ENCODE data around the gene SANBR. TPM values are rescaled to one million over a fixed set of nuclear protein-coding genes. Genes with fewer than 3 reads are reported as not detected.
"Not testable (repeated sequence)": the region's sequence is repeated elsewhere in the genome, so short reads cannot be mapped to it uniquely, and the experiment has no call there.

Gene SANBR
- polyA plus RNA-seq, 1 experiment, result 10.8 TPM

- Histone ChIP-seq H3K27ac (ENCODE audit: low read depth, low read length) (no peak overlapping the region), H3K4me3 (ENCODE audit: low read depth, low read length) (no peak overlapping the region), H3K27me3 (ENCODE audit: control insufficient read depth, insufficient read depth, low read length) (no peaks in the 10 kb centered on the region), H3K9me3 (ENCODE audit: control insufficient read depth, insufficient read depth, low read length) (peaks cover 2% of the 10 kb centered on the region; the same call in 1 of the 2 replicates)
- ChIA-PET POLR2A (no interaction called here), CTCF (no interaction called here)
- no peak for TF ChIP-seq CTCF (IDR thresholded peaks at IDR 0.05; ENCODE audit: low read depth, low read length)
- no peak for DNase-seq (ENCODE audit: low read depth, low spot score)
Observed at GRCh38 chr2:61029533-61029932, 36.1 kb upstream of the SANBR start.

GRCh38 chr2:61034592-61034991 lies 31.1 kb upstream of the SANBR start:
- DNase-seq (ENCODE audit: low read depth, low spot score); CTCF ChIA-PET; H3K27ac ChIP-seq (ENCODE audit: low read depth, low read length); H3K27me3 ChIP-seq (ENCODE audit: control insufficient read depth, insufficient read depth, low read length); H3K4me3 ChIP-seq (ENCODE audit: low read depth, low read length); H3K9me3 ChIP-seq (ENCODE audit: control insufficient read depth, insufficient read depth, low read length); POLR2A ChIA-PET: not testable (repeated sequence)

DNA sequence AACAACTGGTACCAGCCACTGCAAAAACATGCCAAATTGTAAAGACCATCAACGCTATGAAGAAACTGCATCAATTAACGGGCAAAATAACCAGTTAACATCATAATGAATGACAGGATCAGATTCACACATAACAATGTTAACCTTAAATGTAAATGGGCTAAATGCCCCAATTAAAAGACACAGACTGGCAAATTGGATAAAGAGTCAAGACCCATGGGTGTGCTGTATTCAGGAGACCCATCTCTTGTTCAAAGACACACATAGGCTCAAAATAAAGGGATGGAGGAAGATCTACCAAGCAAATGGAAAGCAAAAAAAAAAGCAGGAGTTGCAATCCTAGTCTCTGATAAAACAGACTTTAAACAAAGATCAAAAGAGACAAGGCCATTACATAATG lies 29.0 kb upstream of the SANBR start:
- H3K9me3 ChIP-seq (ENCODE audit: control insufficient read depth, insufficient read depth, low read length); H3K27me3 ChIP-seq (ENCODE audit: control insufficient read depth, insufficient read depth, low read length); H3K27ac ChIP-seq (ENCODE audit: low read depth, low read length); H3K4me3 ChIP-seq (ENCODE audit: low read depth, low read length); CTCF ChIA-PET; DNase-seq (ENCODE audit: low read depth, low spot score); POLR2A ChIA-PET: not testable (repeated sequence)

- no peak for TF ChIP-seq CTCF (IDR thresholded peaks at IDR 0.05; ENCODE audit: low read depth, low read length)
- ChIA-PET CTCF (no interaction called here), POLR2A (no interaction called here)
- H3K27me3 ChIP-seq (ENCODE audit: control insufficient read depth, insufficient read depth, low read length), result no peaks in the 10 kb centered on the region
- no peak overlapping the region for H3K27ac ChIP-seq (ENCODE audit: low read depth, low read length)
- no peaks in the 10 kb centered on the region for H3K9me3 ChIP-seq (ENCODE audit: control insufficient read depth, insufficient read depth, low read length)
- no peak overlapping the region for H3K4me3 ChIP-seq (ENCODE audit: low read depth, low read length)
- DNase-seq (ENCODE audit: low read depth, low spot score), result no peak
Observed at GRCh38 chr2:61042807-61043206, 22.9 kb upstream of the SANBR start.

- CTCF ChIA-PET, result no interaction called here
- DNase-seq (ENCODE audit: low read depth, low spot score), result no peak
- Histone ChIP-seq H3K4me3 (ENCODE audit: low read depth, low read length) (no peak overlapping the region), H3K27ac (ENCODE audit: low read depth, low read length) (no peak overlapping the region), H3K27me3 (ENCODE audit: control insufficient read depth, insufficient read depth, low read length) (no peaks in the 10 kb centered on the region), H3K9me3 (ENCODE audit: control insufficient read depth, insufficient read depth, low read length) (no peaks in the 10 kb centered on the region)
- no peak for TF ChIP-seq CTCF (IDR thresholded peaks at IDR 0.05; ENCODE audit: low read depth, low read length)
- POLR2A ChIA-PET, result no interaction called here
Observed at GRCh38 chr2:61044636-61045035, 21.0 kb upstream of the SANBR start.

- ChIA-PET CTCF (no interaction called here), POLR2A (no interaction called here)
- H3K27me3 ChIP-seq (ENCODE audit: control insufficient read depth, insufficient read depth, low read length), result no peaks in the 10 kb centered on the region
- no peaks in the 10 kb centered on the region for H3K9me3 ChIP-seq (ENCODE audit: control insufficient read depth, insufficient read depth, low read length)
- no peak overlapping the region for H3K4me3 ChIP-seq (ENCODE audit: low read depth, low read length)
- no peak for DNase-seq (ENCODE audit: low read depth, low spot score)
- no peak for TF ChIP-seq CTCF (IDR thresholded peaks at IDR 0.05; ENCODE audit: low read depth, low read length)
- H3K27ac ChIP-seq (ENCODE audit: low read depth, low read length), result no peak overlapping the region
Observed at GRCh38 chr2:61045226-61045625, 20.4 kb upstream of the SANBR start.
